Fibroblast of villous mesenchyme (primary cell): Measurements from ENCODE around the gene ZNF76. TPM values are rescaled to one million over a fixed set of nuclear protein-coding genes. Genes with fewer than 3 reads are reported as not detected.

Experiments used
- DNase-seq: peaks from one replicate; pipeline ENCODE4 v3.0.0-alpha.2; 2010; ENCODE audit warnings: low read depth
- H3K4me3 ChIP-seq: 2 replicates; pipeline ENCODE4 v1.5.1; 2011; ENCODE audit warnings: low read depth, mild to moderate bottlenecking, low read length
- CTCF ChIP-seq: IDR thresholded peaks from 2 replicates; pipeline ENCODE4 v1.5.1; 2012; ENCODE audit warnings: low read depth, mild to moderate bottlenecking, low read length; ENCODE audit not compliant: insufficient read depth
- total RNA-seq: library from RNA; depleted of rRNA; stranded (reverse); fragments of >200 nt; gene quantifications from 2 replicates; pipeline ENCODE4 v1.2.3, GENCODE V29; 2012

ZNF76 gene
- total RNA-seq, 1 donor = 14.2 TPM

GRCh38 chr6:35216412-35216732 is 43.2 kb upstream of the ZNF76 start:
- no peak for DNase-seq
- no peak overlapping the region for H3K4me3 ChIP-seq
- no peak for TF ChIP-seq CTCF

- DNase-seq = no peak
- no peak for TF ChIP-seq CTCF
- no peak overlapping the region for H3K4me3 ChIP-seq
Observed at GRCh38 chr6:35216851-35217811, 42.4 kb upstream of the ZNF76 start.

GRCh38 chr6:35218021-35218420 is 41.5 kb upstream of the ZNF76 start:
- H3K4me3 ChIP-seq = no peak overlapping the region
- no peak for TF ChIP-seq CTCF
- DNase-seq = no peak

GRCh38 chr6:35218456-35218855 is 41.1 kb upstream of the ZNF76 start:
- H3K4me3 ChIP-seq = no peak overlapping the region
- no peak for DNase-seq
- no peak for TF ChIP-seq CTCF

GRCh38 chr6:35219683-35220326 is 39.7 kb upstream of the ZNF76 start:
- H3K4me3 ChIP-seq = no peak overlapping the region
- TF ChIP-seq CTCF = no peak
- no peak for DNase-seq

- no peak for DNase-seq
- no peak for TF ChIP-seq CTCF
- H3K4me3 ChIP-seq = no peak overlapping the region
Observed at GRCh38 chr6:35220711-35221110, 38.8 kb upstream of the ZNF76 start.
